GM10266 (cell line): Measurements from ENCODE around the gene SGSM1.

ENCODE experiments used
- DNase-seq: peaks from one replicate; pipeline ENCODE4 v3.0.0; 2012; ENCODE audit errors: extremely low spot score
- CTCF ChIP-seq: IDR thresholded peaks from 2 replicates; pipeline ENCODE4 v1.5.1; 2012; ENCODE audit warnings: mild to moderate bottlenecking, low read depth; ENCODE audit not compliant: control insufficient read depth, insufficient read depth; ENCODE audit errors: missing control alignments

The SGSM1 gene

GRCh38 chr22:24962835-24963234, 156.8 kb downstream of the SGSM1 start:
- no peak for DNase-seq
- no peak for TF ChIP-seq CTCF

- DNase-seq, result no peak
- TF ChIP-seq CTCF, result no peak
These were observed 158.4 kb downstream of the SGSM1 start for GRCh38 chr22:24964441-24964840.

GRCh38 chr22:24965822-24966626, 160.0 kb downstream of the SGSM1 start:
- DNase-seq, result no peak

GRCh38 chr22:24968066-24968561, 162.1 kb downstream of the SGSM1 start:
- no peak for DNase-seq
- no peak for TF ChIP-seq CTCF

More at GRCh38 chr22:24965822-24966626, 160.0 kb downstream of the SGSM1 start:
- TF ChIP-seq CTCF, result no peak

GRCh38 chr22:24969560-24970301, 163.7 kb downstream of the SGSM1 start:
- no peak for DNase-seq
- no peak for TF ChIP-seq CTCF

- no peak for TF ChIP-seq CTCF
- DNase-seq, result no peak
These were observed 166.4 kb downstream of the SGSM1 start for GRCh38 chr22:24972369-24972768.

- TF ChIP-seq CTCF, result no peak
- no peak for DNase-seq
These were observed 167.9 kb downstream of the SGSM1 start for GRCh38 chr22:24973872-24974271.
